Fibroblast of lung (primary cell): ENCODE measurements around the gene RPS27A. TPM values are rescaled to one million over a fixed set of nuclear protein-coding genes. Genes with fewer than 3 reads are reported as not detected.

Experiments
- DNase-seq, 2 donors: peaks; one replicate each; pipeline versions ENCODE4 v3.0.0 to v3.0.0-alpha.2; 2010; ENCODE audit warnings: low read depth in 2 of 2
- H2AFZ ChIP-seq: 2 replicates; pipeline ENCODE4 v1.5.1; 2012; ENCODE audit warnings: low read length, control low read depth, inconsistent platforms
- H3K27ac ChIP-seq: 2 replicates; pipeline ENCODE4 v1.5.1; 2011; ENCODE audit warnings: low read length, control low read depth; ENCODE audit not compliant: insufficient read depth
- H3K27me3 ChIP-seq: 2 replicates; pipeline ENCODE4 v1.5.1; 2011; ENCODE audit warnings: mild to moderate bottlenecking, low read length; ENCODE audit not compliant: control insufficient read depth, insufficient read depth
- H3K36me3 ChIP-seq: 2 replicates; pipeline ENCODE4 v1.5.1; 2011; ENCODE audit warnings: low read length; ENCODE audit not compliant: control insufficient read depth, insufficient read depth
- H3K4me1 ChIP-seq: 2 replicates; pipeline ENCODE4 v1.5.1; 2011; ENCODE audit warnings: low read length; ENCODE audit not compliant: control insufficient read depth, insufficient read depth; ENCODE audit errors: extremely low read depth
- H3K4me2 ChIP-seq: 2 replicates; pipeline ENCODE4 v1.5.1; 2011; ENCODE audit warnings: low read length, control low read depth; ENCODE audit not compliant: insufficient read depth; ENCODE audit errors: extremely low read depth
- H3K4me3 ChIP-seq, 4 experiments: fragments of 200-600 bp in 1 of 4; sonication (generic) in 1 of 4; replicated peaks in 1 of 4; 2 replicates each; pipeline ENCODE4 v1.5.1; 2011 to 2016; ENCODE audit warnings: low read length in 4 of 4, low read depth in 3 of 4, mild to moderate bottlenecking in 3 of 4, control low read depth in 2 of 4, inconsistent platforms in 1 of 4, mixed read lengths in 1 of 4; ENCODE audit not compliant: insufficient read depth in 1 of 4; ENCODE audit errors: control extremely low read depth in 1 of 4
- H3K79me2 ChIP-seq: 2 replicates; pipeline ENCODE4 v1.5.1; 2012; ENCODE audit warnings: mild to moderate bottlenecking, low read length, inconsistent platforms; ENCODE audit not compliant: control insufficient read depth, insufficient read depth
- H3K9ac ChIP-seq: 2 replicates; pipeline ENCODE4 v1.5.1; 2011; ENCODE audit warnings: mild to moderate bottlenecking, low read length, control low read depth; ENCODE audit not compliant: insufficient read depth
- H3K9me3 ChIP-seq: 2 replicates; pipeline ENCODE4 v1.5.1; 2012; ENCODE audit warnings: low read depth, low read length; ENCODE audit not compliant: control insufficient read depth, insufficient read depth
- H4K20me1 ChIP-seq: 2 replicates; pipeline ENCODE4 v1.5.1; 2011; ENCODE audit warnings: low read length; ENCODE audit not compliant: control insufficient read depth, insufficient read depth; ENCODE audit errors: extremely low read depth
- EZH2 ChIP-seq: IDR thresholded peaks from 2 replicates; pipeline ENCODE4 v1.5.1; 2012; ENCODE audit warnings: low read length, control low read depth, mild to moderate bottlenecking; ENCODE audit errors: missing control alignments
- polyA plus RNA-seq, 2 donors: library from polyadenylated mRNA; depleted of rRNA in 1 of 2; stranded (reverse) in 1 of 2; unstranded in 1 of 2; fragments of >200 nt; gene quantifications; 2 replicates each; pipeline ENCODE4 v1.2.1, GENCODE V29; 2011 to 2012; ENCODE audit warnings: missing spikeins in 1 of 2
- total RNA-seq: library from RNA; depleted of rRNA; stranded (reverse); fragments of >200 nt; gene quantifications from 2 replicates; pipeline ENCODE4 v1.2.1, GENCODE V29; 2014
- TF ChIP-seq, protein P1 (sequence below), 2 donors: IDR thresholded peaks in 1 of 2; conservative IDR thresholded peaks in 1 of 2; 1 replicate in 1 of 2; 2 replicates in 1 of 2; pipeline ENCODE4 v1.5.1; 2011 to 2012; ENCODE audit warnings: low read length in 2 of 2, control low read depth in 1 of 2, inconsistent platforms in 1 of 2, low read depth in 1 of 2, mild to moderate bottlenecking in 1 of 2

Gene RPS27A
- total and polyA plus RNA-seq, 2 donors (not counting 1 experiment from before 2014, with no cell fraction given): 679 to 2,117 TPM

DNA sequence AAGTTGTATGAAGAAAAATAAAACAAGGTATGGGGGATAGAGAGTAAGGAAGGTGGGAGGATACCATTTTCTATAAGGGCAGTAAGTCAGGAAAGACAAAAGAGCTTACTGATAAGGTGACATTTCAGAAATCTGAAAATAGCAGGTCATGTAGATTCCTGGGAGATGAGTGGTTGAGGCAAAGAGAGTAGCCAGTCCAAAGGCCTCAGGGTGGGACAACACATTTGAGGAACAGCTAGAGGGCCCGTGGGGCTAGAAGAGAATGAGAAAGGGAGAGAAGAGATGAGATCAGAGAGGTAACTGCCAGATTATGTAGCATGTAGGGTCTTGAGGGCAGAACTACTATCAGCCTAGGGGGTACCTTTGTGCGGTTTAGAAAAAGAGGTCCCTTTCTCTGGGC is 3.3 kb upstream of the RPS27A start:
- Histone ChIP-seq H3K9ac (no peak overlapping the region), H2AFZ (no peak overlapping the region), H3K79me2 (peaks cover 32% of the 10 kb centered on the region), H3K4me2 (no peak overlapping the region), H3K4me3 (no peak overlapping the region), H3K4me1 (peaks cover 5% of the 10 kb centered on the region), H3K36me3 (peaks cover under 1% of the 10 kb centered on the region), H3K27ac (no peak overlapping the region), H3K27me3 (no peaks in the 10 kb centered on the region), H4K20me1 (no peaks in the 10 kb centered on the region), H3K9me3 (no peaks in the 10 kb centered on the region)
- TF ChIP-seq, protein P1, sequence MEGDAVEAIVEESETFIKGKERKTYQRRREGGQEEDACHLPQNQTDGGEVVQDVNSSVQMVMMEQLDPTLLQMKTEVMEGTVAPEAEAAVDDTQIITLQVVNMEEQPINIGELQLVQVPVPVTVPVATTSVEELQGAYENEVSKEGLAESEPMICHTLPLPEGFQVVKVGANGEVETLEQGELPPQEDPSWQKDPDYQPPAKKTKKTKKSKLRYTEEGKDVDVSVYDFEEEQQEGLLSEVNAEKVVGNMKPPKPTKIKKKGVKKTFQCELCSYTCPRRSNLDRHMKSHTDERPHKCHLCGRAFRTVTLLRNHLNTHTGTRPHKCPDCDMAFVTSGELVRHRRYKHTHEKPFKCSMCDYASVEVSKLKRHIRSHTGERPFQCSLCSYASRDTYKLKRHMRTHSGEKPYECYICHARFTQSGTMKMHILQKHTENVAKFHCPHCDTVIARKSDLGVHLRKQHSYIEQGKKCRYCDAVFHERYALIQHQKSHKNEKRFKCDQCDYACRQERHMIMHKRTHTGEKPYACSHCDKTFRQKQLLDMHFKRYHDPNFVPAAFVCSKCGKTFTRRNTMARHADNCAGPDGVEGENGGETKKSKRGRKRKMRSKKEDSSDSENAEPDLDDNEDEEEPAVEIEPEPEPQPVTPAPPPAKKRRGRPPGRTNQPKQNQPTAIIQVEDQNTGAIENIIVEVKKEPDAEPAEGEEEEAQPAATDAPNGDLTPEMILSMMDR (conservative IDR thresholded peaks at IDR 0.05 in 1 of 2, IDR thresholded peaks at IDR 0.05 in 1 of 2; ENCODE audit: low read depth in 1 of 2, low read length in 2 of 2): no peak
- TF ChIP-seq EZH2: no peak
- DNase-seq: peak in 1 of 2 donors; percentile 19

DNA sequence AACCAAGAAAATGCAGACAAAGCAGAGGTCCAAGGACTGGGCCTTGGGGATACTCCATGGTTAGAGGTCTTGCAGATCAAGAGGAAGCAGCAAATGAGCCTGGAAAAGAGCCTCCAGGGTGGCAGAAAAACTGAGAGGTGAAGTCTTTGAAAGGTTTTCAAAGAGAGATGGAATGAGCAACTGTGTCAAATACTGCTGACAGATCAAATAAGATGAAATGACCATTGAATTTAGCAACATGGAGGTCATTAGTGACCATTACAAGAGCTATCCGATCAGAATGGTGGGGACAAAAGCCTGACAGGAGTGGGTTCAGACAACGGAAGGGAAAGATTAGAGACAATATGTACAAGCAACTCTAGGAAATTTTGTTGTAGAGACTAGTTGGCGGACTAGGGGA is 1.9 kb upstream of the RPS27A start:
- Histone ChIP-seq H3K4me2 (no peak overlapping the region), H3K36me3 (peaks cover 3% of the 10 kb centered on the region), H3K4me3 (no peak overlapping the region), H2AFZ (no peak overlapping the region), H3K79me2 (peaks cover 37% of the 10 kb centered on the region), H3K27me3 (no peaks in the 10 kb centered on the region), H4K20me1 (no peaks in the 10 kb centered on the region), H3K4me1 (peaks cover 5% of the 10 kb centered on the region), H3K9me3 (no peaks in the 10 kb centered on the region), H3K27ac (no peak overlapping the region), H3K9ac (no peak overlapping the region)
- no peak for TF ChIP-seq EZH2
- TF ChIP-seq, protein P1 (conservative IDR thresholded peaks at IDR 0.05 in 1 of 2, IDR thresholded peaks at IDR 0.05 in 1 of 2; ENCODE audit: low read depth in 1 of 2, low read length in 2 of 2): no peak
- DNase-seq: no peak

DNA sequence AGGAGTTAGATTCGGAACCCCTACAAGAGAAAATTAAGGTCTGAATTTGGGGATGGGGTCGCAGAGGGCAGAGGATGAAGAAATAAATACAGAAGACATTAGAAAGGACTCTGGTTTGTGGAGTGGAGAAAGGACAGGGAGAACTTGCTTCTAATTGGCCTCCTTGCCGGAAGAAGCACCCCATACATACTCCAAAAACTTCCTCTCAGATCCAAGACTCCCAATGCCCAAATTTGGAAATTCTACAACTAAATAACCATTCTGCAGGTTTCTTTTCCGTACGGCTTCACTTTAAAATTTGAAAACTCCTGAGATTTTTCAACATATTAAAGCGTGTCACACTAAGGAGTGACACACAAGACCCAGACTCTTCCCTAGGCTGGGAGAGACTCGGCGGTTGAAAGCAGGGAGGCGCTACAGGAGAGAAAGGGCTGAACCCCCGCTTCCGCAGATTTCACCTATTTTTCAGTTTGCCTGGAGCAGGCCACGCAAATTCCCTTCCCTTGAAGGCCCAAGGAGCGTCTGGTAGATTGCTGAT is 873 bp upstream of the RPS27A start:
- peak; percentile 49 to 55 for DNase-seq
- Histone ChIP-seq H3K27ac (peak overlapping the region; percentile 99), H3K36me3 (peaks cover 5% of the 10 kb centered on the region), H2AFZ (peak overlapping the region; percentile 92), H4K20me1 (no peaks in the 10 kb centered on the region), H3K4me3 (peak overlapping the region; percentile 95 to 99 (median 98)), H3K4me2 (peak overlapping the region; percentile 81), H3K9ac (peak overlapping the region; percentile 62), H3K27me3 (no peaks in the 10 kb centered on the region), H3K9me3 (no peaks in the 10 kb centered on the region), H3K4me1 (peaks cover 5% of the 10 kb centered on the region), H3K79me2 (peaks cover 37% of the 10 kb centered on the region)
- TF ChIP-seq, protein P1 (conservative IDR thresholded peaks at IDR 0.05 in 1 of 2, IDR thresholded peaks at IDR 0.05 in 1 of 2; ENCODE audit: low read depth in 1 of 2, low read length in 2 of 2): no peak
- TF ChIP-seq EZH2: no peak
